ENCODE measurements around the gene SLC6A6.

GRCh38 chr3:14460342-14461005, 58.1 kb downstream of the SLC6A6 start:
- TF ChIP-seq CTCF (IDR thresholded peaks at IDR 0.05) = no peak
- TF ChIP-seq EP300 (IDR thresholded peaks at IDR 0.05) = no peak
- TF ChIP-seq POLR2AphosphoS5 (IDR thresholded peaks at IDR 0.05) = no peak

Data from gastroesophageal sphincter (tissue), 3 donors.